Epithelial cell of esophagus (primary cell): ENCODE measurements around the gene NOTCH4.

Experiments used
- DNase-seq: peaks from one replicate; pipeline ENCODE4 v3.0.0; 2010; ENCODE audit warnings: low read depth
- H3K4me3 ChIP-seq: 2 replicates; pipeline ENCODE4 v1.5.1; 2011; ENCODE audit warnings: mild to moderate bottlenecking, low read length, control low read depth
- TF ChIP-seq, protein P1 (sequence below): IDR thresholded peaks from 2 replicates; pipeline ENCODE4 v1.5.1; 2011; ENCODE audit warnings: low read depth, mild to moderate bottlenecking, low read length, control low read depth, inconsistent platforms; ENCODE audit not compliant: insufficient read depth; ENCODE audit errors: missing control alignments

Gene NOTCH4

GRCh38 chr6:32166411-32167061 is 57.3 kb downstream of the NOTCH4 start:
- TF ChIP-seq, protein P1, sequence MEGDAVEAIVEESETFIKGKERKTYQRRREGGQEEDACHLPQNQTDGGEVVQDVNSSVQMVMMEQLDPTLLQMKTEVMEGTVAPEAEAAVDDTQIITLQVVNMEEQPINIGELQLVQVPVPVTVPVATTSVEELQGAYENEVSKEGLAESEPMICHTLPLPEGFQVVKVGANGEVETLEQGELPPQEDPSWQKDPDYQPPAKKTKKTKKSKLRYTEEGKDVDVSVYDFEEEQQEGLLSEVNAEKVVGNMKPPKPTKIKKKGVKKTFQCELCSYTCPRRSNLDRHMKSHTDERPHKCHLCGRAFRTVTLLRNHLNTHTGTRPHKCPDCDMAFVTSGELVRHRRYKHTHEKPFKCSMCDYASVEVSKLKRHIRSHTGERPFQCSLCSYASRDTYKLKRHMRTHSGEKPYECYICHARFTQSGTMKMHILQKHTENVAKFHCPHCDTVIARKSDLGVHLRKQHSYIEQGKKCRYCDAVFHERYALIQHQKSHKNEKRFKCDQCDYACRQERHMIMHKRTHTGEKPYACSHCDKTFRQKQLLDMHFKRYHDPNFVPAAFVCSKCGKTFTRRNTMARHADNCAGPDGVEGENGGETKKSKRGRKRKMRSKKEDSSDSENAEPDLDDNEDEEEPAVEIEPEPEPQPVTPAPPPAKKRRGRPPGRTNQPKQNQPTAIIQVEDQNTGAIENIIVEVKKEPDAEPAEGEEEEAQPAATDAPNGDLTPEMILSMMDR: no peak
- no peak for DNase-seq
- no peak overlapping the region for H3K4me3 ChIP-seq

DNA sequence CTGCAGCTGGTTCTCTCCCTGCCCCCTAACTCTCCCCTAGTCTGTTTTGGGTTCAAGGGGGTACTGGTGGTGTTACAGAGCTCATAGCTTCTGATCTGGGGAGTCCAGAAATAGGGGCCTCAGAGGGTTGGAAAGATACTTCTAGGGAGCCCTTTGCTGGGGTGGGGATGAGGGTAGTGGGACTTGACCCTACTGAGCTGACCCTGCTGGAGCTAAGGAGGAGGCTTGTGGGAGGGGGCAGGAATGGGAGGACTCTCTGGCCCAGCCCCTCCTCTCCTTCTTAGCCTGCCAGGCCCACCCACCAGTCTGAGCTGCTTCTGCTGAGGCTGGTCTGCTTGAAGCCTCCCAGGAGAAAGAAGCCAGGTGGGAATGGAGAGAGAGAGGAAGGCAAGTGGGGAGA is 59.6 kb downstream of the NOTCH4 start, which contains the start of gene EGFL8:
Gene EGFL8, plus strand, starts transcription at position 301 of the 400 bp plus-strand sequence. CDS start 1,571 bp downstream, outside the sequence.
- TF ChIP-seq, protein P1: no peak
- no peak for DNase-seq
- no peak within 1 kb of the TSS for H3K4me3 ChIP-seq

GRCh38 chr6:32163559-32164258 is 60.2 kb downstream of the NOTCH4 start:
- TF ChIP-seq, protein P1: no peak
- no peak overlapping the region for H3K4me3 ChIP-seq
- DNase-seq: no peak

- TF ChIP-seq, protein P1: no peak
- DNase-seq: no peak
- H3K4me3 ChIP-seq: no peak overlapping the region
Observed at GRCh38 chr6:32158052-32158451, 65.8 kb downstream of the NOTCH4 start.

GRCh38 chr6:32156891-32157290 is 67.0 kb downstream of the NOTCH4 start:
- no peak for DNase-seq
- TF ChIP-seq, protein P1: no peak
- H3K4me3 ChIP-seq: no peak overlapping the region

- H3K4me3 ChIP-seq: peak overlapping the region; percentile 94
- TF ChIP-seq, protein P1: peak; percentile 71
- DNase-seq: peak; percentile 79
Observed at GRCh38 chr6:32154514-32155161, 69.2 kb downstream of the NOTCH4 start.
